Testis (tissue), 3 donors: ENCODE results near the gene KLHDC7B. TPM values are rescaled to one million over a fixed set of nuclear protein-coding genes. Genes with fewer than 3 reads are reported as not detected.

Experiments used
- DNase-seq: peaks from one replicate; pipeline ENCODE4 v3.0.0-alpha.2; 2019
- H3K27ac ChIP-seq, 2 donors: fragments of 200-600 bp; sonication (generic); one replicate each; pipeline ENCODE4 v1.5.1; 2019
- H3K27me3 ChIP-seq: fragments of 200-600 bp; sonication (generic); one replicate; pipeline ENCODE4 v1.5.1; 2019
- H3K36me3 ChIP-seq: fragments of 200-600 bp; sonication (generic); one replicate; pipeline ENCODE4 v1.5.1; 2017; ENCODE audit warnings: low read depth; ENCODE audit errors: missing control alignments
- H3K4me1 ChIP-seq: fragments of 200-600 bp; sonication (generic); one replicate; pipeline ENCODE4 v1.5.1; 2019
- H3K4me3 ChIP-seq, 2 donors: fragments of 200-600 bp; sonication (generic); one replicate each; pipeline ENCODE4 v1.5.1; 2017 to 2019
- H3K9me3 ChIP-seq: fragments of 200-600 bp; sonication (generic); one replicate; pipeline ENCODE4 v1.5.1; 2017
- CTCF ChIP-seq, 3 experiments: fragments of 450-650 bp in 2 of 3; fragments of 200-600 bp in 1 of 3; sonication (generic) in 1 of 3; IDR thresholded peaks; one replicate each; pipeline ENCODE4 v1.5.1; 2016 to 2019; ENCODE audit warnings: antibody characterized with exemption in 3 of 3, mild to moderate bottlenecking in 2 of 3, moderate library complexity in 1 of 3
- POLR2A ChIP-seq: fragments of 450-650 bp; IDR thresholded peaks from one replicate; pipeline ENCODE4 v1.6.1; 2017; ENCODE audit warnings: antibody characterized with exemption, mild to moderate bottlenecking, moderate library complexity
- WGBS, 2 donors: methylation state at CpG; one replicate each; pipeline ENCODE4 v1.1.5; 2018; 5-methylcytosine and 5-hydroxymethylcytosine counted together
- intact Hi-C: fragments of 100-400 bp; cut with DNase I; formaldehyde crosslinking; loops from one replicate; pipeline ENCODE4 v1.15.1; 2023; ENCODE audit warnings: low total_unique reads
- polyA plus RNA-seq: library from polyadenylated mRNA; stranded (reverse); fragments of 350-450 nt; fragmentation: Illumina TruSeq; extraction: RNeasy Lipid Tissue Mini Kit (QIAGEN cat#74804); gene quantifications from one replicate; pipeline ENCODE4 v1.2.3, GENCODE V29; 2014; ENCODE audit warnings: low read depth, low replicate concordance; ENCODE audit not compliant: insufficient read depth
- total RNA-seq, 2 donors: library from RNA; depleted of rRNA; stranded (reverse); fragments of >200 nt; gene quantifications; one replicate each; pipeline ENCODE4 v1.2.3, GENCODE V29; 2016

The KLHDC7B gene
- total and polyA plus RNA-seq, 3 donors from 2014 or later = 0.24 to 0.93 (median 0.51) TPM

- Histone ChIP-seq H3K36me3 (no peaks in the 10 kb centered on the region), H3K4me3 (no peak overlapping the region), H3K9me3 (no peaks in the 10 kb centered on the region), H3K27me3 (no peaks in the 10 kb centered on the region), H3K4me1 (peaks cover 9% of the 10 kb centered on the region), H3K27ac (no peak overlapping the region)
- TF ChIP-seq CTCF (IDR thresholded peaks at IDR 0.05) (no peak), POLR2A (no peak)
- WGBS, 2 donors = 72 to 75% methylated on average over 6 of the region's 6 CpGs
- no peak for DNase-seq
- intact Hi-C loops = no loop called here
Observed at GRCh38 chr22:50502096-50502495, 43.6 kb upstream of the KLHDC7B start.

- Histone ChIP-seq H3K36me3 (no peaks in the 10 kb centered on the region), H3K9me3 (no peaks in the 10 kb centered on the region), H3K27me3 (no peaks in the 10 kb centered on the region), H3K27ac (no peak overlapping the region), H3K4me1 (peaks cover 9% of the 10 kb centered on the region), H3K4me3 (no peak overlapping the region)
- DNase-seq = no peak
- 90 to 92% methylated on average over 12 to 24 of the region's 24 CpGs for WGBS, 2 donors
- TF ChIP-seq POLR2A = no peak
- TF ChIP-seq CTCF (IDR thresholded peaks at IDR 0.05) = no peak
- intact Hi-C loops = no loop called here
Observed at GRCh38 chr22:50502628-50503474, 42.8 kb upstream of the KLHDC7B start.

- Histone ChIP-seq H3K4me1 (peaks cover 9% of the 10 kb centered on the region), H3K27ac (no peak overlapping the region), H3K4me3 (no peak overlapping the region), H3K9me3 (no peaks in the 10 kb centered on the region), H3K36me3 (no peaks in the 10 kb centered on the region), H3K27me3 (no peaks in the 10 kb centered on the region)
- TF ChIP-seq CTCF (IDR thresholded peaks at IDR 0.05) (no peak), POLR2A (no peak)
- DNase-seq = no peak
- WGBS, 2 donors = 92 to 100% methylated on average over 8 to 23 of the region's 26 CpGs
- intact Hi-C loops = no loop called here
Observed at GRCh38 chr22:50503475-50504145, 42.1 kb upstream of the KLHDC7B start.

GRCh38 chr22:50504369-50505211, 41.1 kb upstream of the KLHDC7B start:
- no peaks in the 10 kb centered on the region for H3K27me3 ChIP-seq
- no peak for DNase-seq
- H3K4me3 ChIP-seq = no peak overlapping the region
- TF ChIP-seq POLR2A (no peak), CTCF (IDR thresholded peaks at IDR 0.05) (no peak)
- 91 to 99% methylated on average over 19 to 44 of the region's 44 CpGs for WGBS, 2 donors
- intact Hi-C loops = no loop called here
- H3K4me1 ChIP-seq = peaks cover 9% of the 10 kb centered on the region
- no peaks in the 10 kb centered on the region for H3K9me3 ChIP-seq
- H3K36me3 ChIP-seq = no peaks in the 10 kb centered on the region
- no peak overlapping the region for H3K27ac ChIP-seq
